ENCODE data around the gene TAF4B. TPM values are rescaled to one million over a fixed set of nuclear protein-coding genes. Genes with fewer than 3 reads are reported as not detected.

TAF4B gene
- total and polyA plus RNA-seq, 2 of the 8 experiments (the other 6 are each of a cell fraction or from before 2014, with no cell fraction given), result 9.3 to 19.8 TPM

GRCh38 chr18:26327062-26327461 lies 100.8 kb downstream of the TAF4B start:
- peak overlapping the region; percentile 60; the same call in 1 of the 2 replicates for H3K18ac ChIP-seq (ENCODE audit: extremely low read depth, low read length)
- TF ChIP-seq EZH2 (IDR thresholded peaks at IDR 0.05; ENCODE audit: low read depth, low read length, severe bottlenecking), result no peak
- no peak for TF ChIP-seq BRCA1 (IDR thresholded peaks at IDR 0.05; ENCODE audit: low read depth, low read length)
- TF ChIP-seq, protein P1, sequence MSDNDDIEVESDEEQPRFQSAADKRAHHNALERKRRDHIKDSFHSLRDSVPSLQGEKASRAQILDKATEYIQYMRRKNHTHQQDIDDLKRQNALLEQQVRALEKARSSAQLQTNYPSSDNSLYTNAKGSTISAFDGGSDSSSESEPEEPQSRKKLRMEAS (IDR thresholded peaks at IDR 0.05), result no peak
- no peak for TF ChIP-seq POU5F1 (IDR thresholded peaks at IDR 0.05; ENCODE audit: low read depth, low read length)
- TF ChIP-seq POLR2A (IDR thresholded peaks at IDR 0.05; ENCODE audit: control extremely low read depth in 1 of 2, low read depth in 2 of 2, low read length in 2 of 2), result no peak
- H3K36me3 ChIP-seq (ENCODE audit: control insufficient read depth in 2 of 4, insufficient read depth in 4 of 4, low read length in 3 of 4), result peaks cover 3 to 8% (median 5%) of the 10 kb centered on the region in 4 experiments; a peak in 7 of 8 replicates
- no peak overlapping the region for H3K56ac ChIP-seq (replicated peaks; ENCODE audit: insufficient read length, low read depth, low read length)
- WGBS, 2 experiments (ENCODE audit: extremely low coverage in 1 of 2, insufficient coverage in 1 of 2, insufficient read length in 1 of 2, insufficient replicate concordance in 2 of 2, low coverage in 1 of 2, low lambda C conversion rate in 2 of 2, missing lambda C conversion rate in 1 of 2), result 87% methylated on average over 3 of the region's 3 CpGs; no CpG with 5 or more reads in 1 of the 2 experiments
- no peak overlapping the region for H2BK15ac ChIP-seq (ENCODE audit: low read length)
- H3K27me3 ChIP-seq (replicated peaks in 1 of 4; ENCODE audit: control insufficient read depth in 3 of 4, extremely low read depth in 1 of 4, insufficient read depth in 3 of 4, low read length in 3 of 4), result no peaks in the 10 kb centered on the region
- no peak overlapping the region for H3K14ac ChIP-seq (ENCODE audit: insufficient read length)
- no peaks in the 10 kb centered on the region for H3K79me2 ChIP-seq (ENCODE audit: control insufficient read depth in 1 of 2, insufficient read depth in 2 of 2, low read length in 2 of 2)
- no peak overlapping the region for H2BK12ac ChIP-seq (ENCODE audit: low read depth, low read length)
- H2AK5ac ChIP-seq (ENCODE audit: low read depth, low read length), result no peak overlapping the region
- H4K20me1 ChIP-seq (replicated peaks in 1 of 2; ENCODE audit: control insufficient read depth in 1 of 2, insufficient read depth in 2 of 2, low read length in 2 of 2), result no peaks in the 10 kb centered on the region
- no peak overlapping the region for H3K4me2 ChIP-seq (ENCODE audit: insufficient read depth in 1 of 2, low read depth in 2 of 2, low read length in 2 of 2)
- H2BK5ac ChIP-seq (ENCODE audit: low read depth, low read length), result no peak overlapping the region
- no peak overlapping the region for H2AFZ ChIP-seq (ENCODE audit: low read length)
- H3K4me3 ChIP-seq (ENCODE audit: extremely low read depth in 1 of 4, insufficient read depth in 2 of 4, low read depth in 3 of 4, low read length in 4 of 4), result no peak overlapping the region
- H3K4ac ChIP-seq (replicated peaks; ENCODE audit: insufficient read length, low read depth, low read length), result no peak overlapping the region
- H2BK20ac ChIP-seq (ENCODE audit: low read length), result no peak overlapping the region
- H3K23me2 ChIP-seq (ENCODE audit: low read depth, low read length), result peaks cover 2% of the 10 kb centered on the region; the same call in 1 of the 2 replicates
- CTCF ChIA-PET (ENCODE audit: partially characterized antibody), result no interaction called here
- no peak overlapping the region for H4K8ac ChIP-seq (ENCODE audit: extremely low read depth, insufficient read depth, low read length)
- POLR2A ChIA-PET (ENCODE audit: partially characterized antibody), result no interaction called here
- H3K79me1 ChIP-seq (ENCODE audit: low read depth, low read length), result no peaks in the 10 kb centered on the region; the same call in none of the 2 replicates
- no peaks in the 10 kb centered on the region for H3K4me1 ChIP-seq (replicated peaks in 1 of 4; ENCODE audit: control insufficient read depth in 3 of 4, insufficient read depth in 4 of 4, low read length in 3 of 4)
- no peaks in the 10 kb centered on the region for H3K9me3 ChIP-seq (ENCODE audit: insufficient read depth in 2 of 2, low read depth in 1 of 2, low read length in 1 of 2)
- H3K9ac ChIP-seq (replicated peaks in 1 of 4; ENCODE audit: extremely low read depth in 1 of 4, low read depth in 3 of 4, low read length in 3 of 4), result no peak overlapping the region
- no peak overlapping the region for H4K5ac ChIP-seq (ENCODE audit: insufficient read length, low read depth, low read length)
- no peak overlapping the region for H4K91ac ChIP-seq (replicated peaks; ENCODE audit: insufficient read length, low read length)
- H3K27ac ChIP-seq (ENCODE audit: low read depth, low read length), result no peak overlapping the region
- no peak for DNase-seq (ENCODE audit: low read depth in 1 of 2, low spot score in 2 of 2)
- H2BK120ac ChIP-seq (replicated peaks; ENCODE audit: low read depth, low read length), result no peak overlapping the region
- FAIRE-seq, result no peak
- no peak overlapping the region for H3K23ac ChIP-seq (ENCODE audit: insufficient read length)
